AML-193 (cell line): ENCODE data around the gene MYO1G.

Source experiments
- DNase-seq, 2 experiments: peaks; one replicate each; lab custom pipeline; 2025; lab: John Stamatoyannopoulos, UW

The MYO1G gene

GRCh38 chr7:44967571-44968446 lies 11.0 kb downstream of the MYO1G start:
- no peak for DNase-seq

- no peak for DNase-seq
These were observed 11.9 kb downstream of the MYO1G start for GRCh38 chr7:44966731-44967538.

GRCh38 chr7:44965937-44966730 lies 12.7 kb downstream of the MYO1G start:
- no peak for DNase-seq

GRCh38 chr7:44965441-44965903 lies 13.3 kb downstream of the MYO1G start:
- DNase-seq: no peak

- DNase-seq: no peak
These were observed 13.9 kb downstream of the MYO1G start for GRCh38 chr7:44964831-44965440.

GRCh38 chr7:44964384-44964830 lies 14.4 kb downstream of the MYO1G start:
- DNase-seq: no peak

GRCh38 chr7:44963364-44964290 lies 15.2 kb downstream of the MYO1G start:
- no peak for DNase-seq

GRCh38 chr7:44962483-44963251 lies 16.1 kb downstream of the MYO1G start:
- DNase-seq: no peak

- no peak for DNase-seq
These were observed 16.9 kb downstream of the MYO1G start for GRCh38 chr7:44961844-44962482.

- DNase-seq: no peak
These were observed 18.7 kb downstream of the MYO1G start for GRCh38 chr7:44960011-44960580.

- DNase-seq: no peak
These were observed 19.3 kb downstream of the MYO1G start for GRCh38 chr7:44959433-44959951.

GRCh38 chr7:44958645-44959344 lies 20.0 kb downstream of the MYO1G start:
- DNase-seq: no peak

GRCh38 chr7:44956157-44956766 lies 22.6 kb downstream of the MYO1G start:
- no peak for DNase-seq

GRCh38 chr7:44955733-44956132 lies 23.1 kb downstream of the MYO1G start:
- DNase-seq: no peak

- DNase-seq: no peak
These were observed 25.7 kb downstream of the MYO1G start for GRCh38 chr7:44953156-44953555.

GRCh38 chr7:44949303-44949702 lies 29.5 kb downstream of the MYO1G start:
- DNase-seq: no peak

GRCh38 chr7:44945479-44945878 lies 33.3 kb downstream of the MYO1G start:
- no peak for DNase-seq

- DNase-seq: no peak
These were observed 34.0 kb downstream of the MYO1G start for GRCh38 chr7:44944821-44945220.
